ENCODE data around the gene KRTAP29-1.

KRTAP29-1 gene

GRCh38 chr17:41326173-41327145 is 23.8 kb upstream of the KRTAP29-1 start:
- H3K27ac ChIP-seq = no peak overlapping the region
- H3K4me3 ChIP-seq = no peak overlapping the region
- TF ChIP-seq CTCF (IDR thresholded peaks at IDR 0.05) = no peak
- DNase-seq (ENCODE audit: low spot score) = no peak

- DNase-seq (ENCODE audit: low spot score) = no peak
- no peak for TF ChIP-seq CTCF (IDR thresholded peaks at IDR 0.05)
- no peak overlapping the region for H3K4me3 ChIP-seq
These were observed 23.0 kb upstream of the KRTAP29-1 start for GRCh38 chr17:41325611-41326010.

GRCh38 chr17:41325126-41325525 is 22.5 kb upstream of the KRTAP29-1 start:
- TF ChIP-seq CTCF (IDR thresholded peaks at IDR 0.05) = no peak
- DNase-seq (ENCODE audit: low spot score) = no peak
- Histone ChIP-seq H3K27ac (no peak overlapping the region), H3K4me3 (no peak overlapping the region)

More at GRCh38 chr17:41325611-41326010, 23.0 kb upstream of the KRTAP29-1 start:
- no peak overlapping the region for H3K27ac ChIP-seq

- H3K27ac ChIP-seq = no peak overlapping the region
- H3K4me3 ChIP-seq = no peak overlapping the region
- DNase-seq (ENCODE audit: low spot score) = no peak
- TF ChIP-seq CTCF (IDR thresholded peaks at IDR 0.05) = no peak
These were observed 21.8 kb upstream of the KRTAP29-1 start for GRCh38 chr17:41324180-41325075.

- no peak overlapping the region for H3K4me3 ChIP-seq
- no peak overlapping the region for H3K27ac ChIP-seq
- DNase-seq (ENCODE audit: low spot score) = no peak
- TF ChIP-seq CTCF (IDR thresholded peaks at IDR 0.05) = no peak
These were observed 20.5 kb upstream of the KRTAP29-1 start for GRCh38 chr17:41322903-41323895.
